Measurements from ENCODE around the gene SERGEF. TPM values are rescaled to one million over a fixed set of nuclear protein-coding genes. Genes with fewer than 3 reads are reported as not detected.

The SERGEF gene
- total RNA-seq, 1 experiment from 2014 or later: 31.4 TPM

GRCh38 chr11:17739945-17740338, 272.9 kb downstream of the SERGEF start:
- Histone ChIP-seq H2BK120ac (ENCODE audit: low read depth, low read length, poor library complexity, severe bottlenecking) (no peak overlapping the region), H3K79me2 (ENCODE audit: insufficient read depth, low read length) (no peaks in the 10 kb centered on the region), H2AK5ac (ENCODE audit: insufficient read length, low read length) (no peak overlapping the region), H3K23ac (ENCODE audit: insufficient read length, low read depth, low read length) (no peak overlapping the region), H4K8ac (replicated peaks; ENCODE audit: insufficient read length, low read depth, low read length) (no peak overlapping the region), H3K14ac (ENCODE audit: insufficient read depth, low read length) (no peak overlapping the region), H2BK20ac (ENCODE audit: low read depth, low read length, poor library complexity, severe bottlenecking) (no peak overlapping the region), H3T11ph (ENCODE audit: low read length) (no peak overlapping the region), H4K20me1 (ENCODE audit: control insufficient read depth, insufficient read depth, insufficient read length) (no peaks in the 10 kb centered on the region), H3K23me2 (ENCODE audit: insufficient read length, low read depth, low read length, poor library complexity, severe bottlenecking) (peaks cover 5% of the 10 kb centered on the region), H3K4ac (ENCODE audit: low read depth, low read length) (no peak overlapping the region), H3K56ac (ENCODE audit: insufficient read length, low read depth, low read length) (no peak overlapping the region), H4K5ac (ENCODE audit: insufficient read length, low read depth, low read length) (no peak overlapping the region), H3K79me1 (ENCODE audit: insufficient read depth, low read depth, low read length, poor library complexity, severe bottlenecking) (no peaks in the 10 kb centered on the region), H3K18ac (ENCODE audit: insufficient read length, low read depth, low read length) (no peak overlapping the region), H2BK5ac (ENCODE audit: insufficient read length, low read length) (no peak overlapping the region), H3K4me1 (ENCODE audit: insufficient read depth, low read length) (no peaks in the 10 kb centered on the region), H2BK15ac (ENCODE audit: low read depth, low read length) (no peak overlapping the region), H2AFZ (ENCODE audit: low read length) (no peak overlapping the region), H3K4me2 (ENCODE audit: insufficient read depth, insufficient read length, low read length) (no peak overlapping the region), H4K91ac (ENCODE audit: insufficient read length, low read depth, low read length) (no peak overlapping the region), H3K27ac (ENCODE audit: insufficient read length, low read depth, low read length) (no peak overlapping the region), H3K9ac (ENCODE audit: extremely low read depth, insufficient read length, low read length) (no peak overlapping the region), H2BK12ac (ENCODE audit: insufficient read length, low read depth, low read length) (no peak overlapping the region), H3K9me3 (ENCODE audit: control insufficient read depth, low read depth, low read length) (no peaks in the 10 kb centered on the region), H3K27me3 (ENCODE audit: insufficient read depth, low read length) (peaks cover 22% of the 10 kb centered on the region)
- no CpG with 5 or more reads among the region's 6 CpGs for WGBS (ENCODE audit: extremely low coverage, insufficient read length, low lambda C conversion rate)
- H3K27me3 Mint-ChIP-seq (ENCODE audit: low read depth): peaks cover 14% of the 10 kb centered on the region
- peaks cover 0 to 2% (median 0%) of the 10 kb centered on the region in 3 experiments; a peak in 1 of 7 replicates for H3K36me3 Mint-ChIP-seq (ENCODE audit: insufficient read depth in 1 of 3, low read depth in 3 of 3)
- no peak for TF ChIP-seq CTCF (conservative IDR thresholded peaks at IDR 0.05)
- no peak overlapping the region for H3K4me3 Mint-ChIP-seq
- peaks cover 0 to 15% of the 10 kb centered on the region in 2 experiments; a peak in 3 of 4 replicates for H3K4me1 Mint-ChIP-seq
- no peak overlapping the region; a peak in 1 of 7 replicates for H3K27ac Mint-ChIP-seq
- peaks cover 2 to 7% of the 10 kb centered on the region in 2 experiments; a peak in 4 of 5 replicates for H3K9me3 Mint-ChIP-seq
- DNase-seq: no peak
